CD4-positive, alpha-beta T cell (primary cell): ENCODE results near the gene SDHB. TPM values are rescaled to one million over a fixed set of nuclear protein-coding genes. Genes with fewer than 3 reads are reported as not detected.

ENCODE experiments used
- ATAC-seq: fragments of 200-7000 bp; cut with Tn5 transposase; one replicate; pipeline ENCODE4 v1.10.0; 2022; ENCODE audit warnings: mild to moderate bottlenecking; ENCODE audit not compliant: poor library complexity
- CTCF ChIA-PET: fragments of 350-600 bp; sonication (Branson Sonifier 250); formaldehyde crosslinking; loops from one replicate; lab custom pipeline; 2021; ENCODE audit warnings: antibody characterized with exemption, inconsistent platforms; lab: Charles Lee
- POLR2A ChIA-PET: fragments of 350-600 bp; sonication (Branson Sonifier 250); formaldehyde crosslinking; loops from one replicate; lab custom pipeline; 2021; ENCODE audit warnings: antibody characterized with exemption, inconsistent platforms; lab: Charles Lee
- DNase-seq, 14 experiments: peaks; one replicate each; pipeline ENCODE4 v3.0.0-alpha.2; 2013 to 2020; ENCODE audit warnings: mixed read lengths in 2 of 14
- H3K27ac ChIP-seq, 2 donors: one replicate each; pipeline versions ENCODE4 v1.5.1 to v1.7.0; 2013; ENCODE audit warnings: low read length in 2 of 2, low read depth in 1 of 2, mild to moderate bottlenecking in 1 of 2
- H3K27me3 ChIP-seq, 2 experiments: 1 replicate in 1 of 2; 2 replicates in 1 of 2; pipeline versions ENCODE4 v1.6.1 to v1.7.0; 2013; ENCODE audit warnings: low read length in 2 of 2, control low read depth in 1 of 2, mild to moderate bottlenecking in 1 of 2, moderate library complexity in 1 of 2; ENCODE audit not compliant: insufficient read depth in 2 of 2, control insufficient read depth in 1 of 2
- H3K36me3 ChIP-seq: one replicate; pipeline ENCODE4 v1.6.1; 2013; ENCODE audit warnings: low read length, control low read depth; ENCODE audit not compliant: insufficient read depth
- H3K4me1 ChIP-seq: one replicate; pipeline ENCODE4 v1.6.1; 2013; ENCODE audit warnings: low read length, control low read depth; ENCODE audit not compliant: insufficient read depth
- H3K4me3 ChIP-seq: one replicate; pipeline ENCODE4 v1.5.1; 2013; ENCODE audit warnings: mild to moderate bottlenecking, low read length, moderate library complexity
- H3K9me3 ChIP-seq, 2 experiments: 1 replicate in 1 of 2; 2 replicates in 1 of 2; pipeline versions ENCODE4 v1.6.1 to v1.7.0; 2013; ENCODE audit warnings: low read length in 2 of 2, mild to moderate bottlenecking in 2 of 2, control low read depth in 1 of 2, moderate library complexity in 1 of 2; ENCODE audit not compliant: control insufficient read depth in 1 of 2, insufficient read depth in 1 of 2
- H3K27ac Mint-ChIP-seq: one replicate; pipeline ENCODE4 v1.8.0; 2020; ENCODE audit warnings: mixed read lengths
- H3K27me3 Mint-ChIP-seq: one replicate; pipeline ENCODE4 v1.8.0; 2021; ENCODE audit warnings: mixed read lengths
- H3K36me3 Mint-ChIP-seq: one replicate; pipeline ENCODE4 v1.8.0; 2021; ENCODE audit warnings: low read depth, mixed read lengths
- H3K4me1 Mint-ChIP-seq: one replicate; pipeline ENCODE4 v1.8.0; 2021; ENCODE audit warnings: low read depth, mixed read lengths
- H3K4me3 Mint-ChIP-seq: one replicate; pipeline ENCODE4 v1.8.0; 2020; ENCODE audit warnings: mild to moderate bottlenecking, mixed read lengths
- H3K9me3 Mint-ChIP-seq: one replicate; pipeline ENCODE4 v1.8.0; 2020; ENCODE audit warnings: mixed read lengths
- CTCF ChIP-seq: fragments of 200-600 bp; IDR thresholded peaks from one replicate; pipeline ENCODE4 v1.8.0; 2022; ENCODE audit warnings: antibody characterized with exemption, mild to moderate bottlenecking
- intact Hi-C, 2 experiments: fragments of 100-400 bp; cut with DNase I in 1 of 2; cut with micrococcal nuclease in 1 of 2; formaldehyde crosslinking; loops; one replicate each; pipeline versions ENCODE4 v1.15.1 to v1.9.0; 2023 to 2025; cut with DNase I, micrococcal nuclease
- polyA plus RNA-seq, 2 donors: library from polyadenylated mRNA; unstranded; fragments of 120-200 nt; gene quantifications; one replicate each; pipeline ENCODE4 v1.2.1, GENCODE V29; 2013
- total RNA-seq, 174 experiments: library from RNA in 2 of 174; stranded (reverse) in 2 of 174; gene quantifications; one replicate each; pipeline ENCODE4 v1.2.3 and lab custom pipeline; 2021 to 2026

The SDHB gene
- total RNA-seq (10 to 100 TPM; 53.9 to 56.2 TPM), total RNA-seq (lab: John Stamatoyannopoulos, UW) (31.2 to 143 (median 48.7) reads per million in 172 experiments)
- 61.7 TPM for polyA plus RNA-seq (2013, experiment 1 of 2)
- polyA plus RNA-seq (2013, experiment 2 of 2), result 59.9 TPM

DNA sequence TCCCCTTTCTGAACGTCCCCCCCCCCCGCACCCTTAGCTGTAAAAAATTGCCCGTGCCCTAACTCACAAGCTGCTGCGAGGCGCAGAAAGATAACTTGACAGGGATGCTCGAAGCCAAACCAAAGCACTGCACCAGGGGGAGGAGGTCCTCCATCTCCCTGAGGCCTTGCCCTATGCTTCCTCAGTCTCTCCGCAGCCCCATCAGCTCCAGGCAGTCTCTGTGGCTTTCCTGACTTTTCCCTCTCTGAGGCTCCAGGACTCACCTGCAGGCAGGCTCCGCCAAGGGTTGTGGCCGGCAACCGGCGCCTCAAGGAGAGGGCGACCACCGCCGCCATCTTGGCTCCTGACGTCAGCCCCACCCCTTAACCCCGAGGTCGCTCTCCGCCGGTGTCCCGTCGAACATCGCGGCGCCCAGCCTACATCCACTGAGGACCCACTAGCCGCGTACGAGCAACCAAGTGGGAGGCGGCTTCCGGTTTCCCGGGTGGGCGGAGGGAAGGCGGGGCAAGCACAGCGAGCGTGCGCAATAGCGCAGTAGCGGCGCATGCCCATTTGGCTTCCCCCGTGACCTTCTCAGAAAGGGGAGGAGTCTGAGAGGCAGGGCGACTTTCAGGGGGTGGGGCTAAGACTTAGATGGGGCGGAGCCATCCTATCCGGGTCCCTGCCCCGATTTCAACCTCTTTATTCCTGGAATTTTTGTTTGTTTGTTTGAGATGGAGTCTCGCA, at the start of gene SDHB:
TSS of gene SDHB (minus strand) at position 348 of the 726 bp plus-strand sequence. CDS start at position 335, 13 bp downstream.
- Histone ChIP-seq H3K27me3 (no peaks in the 10 kb centered on the region), H3K9me3 (no peaks in the 10 kb centered on the region), H3K4me1 (peaks cover 19% of the 10 kb centered on the region), H3K36me3 (peaks cover 13% of the 10 kb centered on the region), H3K27ac (peak within 1 kb of the TSS; percentile 66 to 85), H3K4me3 (peak within 1 kb of the TSS; percentile 93)
- H3K4me3 Mint-ChIP-seq, result peak within 1 kb of the TSS; percentile 100
- peaks cover 36% of the 10 kb centered on the region for H3K4me1 Mint-ChIP-seq
- intact Hi-C loops, result loop anchor here (1.0 to 10.0 kb wide), 7 partner anchors 42 to 1639 kb away; partner anchors contain the start of genes RCC2 (in 2 of the 2), ATP13A2 (in 1 of the 2) and ZBTB17 (in 1 of the 2)
- peak within 1 kb of the TSS; percentile 97 for H3K27ac Mint-ChIP-seq
- no peaks in the 10 kb centered on the region for H3K9me3 Mint-ChIP-seq
- H3K36me3 Mint-ChIP-seq, result peaks cover 23% of the 10 kb centered on the region
- DNase-seq (peak; percentile 97 to 100 (median 99)), ATAC-seq (peak; percentile 98)
- no peak for TF ChIP-seq CTCF
- CTCF ChIA-PET, result no interaction called here
- no peaks in the 10 kb centered on the region for H3K27me3 Mint-ChIP-seq
- POLR2A ChIA-PET, result no interaction called here

DNA sequence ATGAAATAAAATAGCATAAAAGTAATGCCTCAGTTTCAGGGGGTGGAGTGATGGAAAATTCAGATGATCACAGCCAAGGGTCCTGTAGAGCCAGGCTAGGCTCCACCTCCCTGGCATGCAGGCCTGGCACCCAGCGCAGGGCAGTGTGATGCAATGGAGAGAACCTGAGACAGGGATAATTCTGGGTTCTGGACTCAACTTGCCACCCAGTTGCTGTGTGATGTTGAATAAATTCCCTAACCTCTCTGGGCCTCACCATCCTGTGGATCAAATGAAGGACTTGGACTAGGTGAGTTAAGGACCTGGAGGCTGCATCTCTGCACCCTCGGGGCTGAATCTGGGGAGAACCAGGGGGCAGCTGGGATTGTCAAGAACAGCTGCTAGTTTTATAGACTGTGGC, 48.4 kb upstream of the SDHB start:
- Mint-ChIP-seq H3K4me3 (no peak overlapping the region), H3K27me3 (peaks cover 13% of the 10 kb centered on the region), H3K9me3 (no peaks in the 10 kb centered on the region), H3K4me1 (no peaks in the 10 kb centered on the region), H3K36me3 (no peaks in the 10 kb centered on the region), H3K27ac (no peak overlapping the region)
- DNase-seq (no peak), ATAC-seq (no peak)
- POLR2A ChIA-PET, result no interaction called here
- Histone ChIP-seq H3K27ac (no peak overlapping the region), H3K9me3 (no peaks in the 10 kb centered on the region), H3K4me1 (peaks cover 3% of the 10 kb centered on the region), H3K27me3 (peaks cover 0 to 6% of the 10 kb centered on the region in 2 experiments), H3K36me3 (no peaks in the 10 kb centered on the region), H3K4me3 (no peak overlapping the region)
- no peak for TF ChIP-seq CTCF
- CTCF ChIA-PET, result no interaction called here
- intact Hi-C loops, result no loop called here

- H3K36me3 Mint-ChIP-seq, result no peaks in the 10 kb centered on the region
- intact Hi-C loops, result no loop called here
- CTCF ChIA-PET, result no interaction called here
Measured at GRCh38 chr1:17101261-17101660, 47.4 kb upstream of the SDHB start.

More at GRCh38 chr1:17101261-17101660, 47.4 kb upstream of the SDHB start:
- H3K9me3 Mint-ChIP-seq, result no peaks in the 10 kb centered on the region
- H3K36me3 ChIP-seq, result no peaks in the 10 kb centered on the region
- H3K4me3 Mint-ChIP-seq, result no peak overlapping the region
- H3K4me1 Mint-ChIP-seq, result no peaks in the 10 kb centered on the region
- peaks cover 3% of the 10 kb centered on the region for H3K4me1 ChIP-seq
- H3K27me3 Mint-ChIP-seq, result peaks cover 4% of the 10 kb centered on the region
- TF ChIP-seq CTCF, result no peak
- H3K9me3 ChIP-seq, result no peaks in the 10 kb centered on the region
- no peak overlapping the region for H3K4me3 ChIP-seq
- H3K27ac ChIP-seq, result no peak overlapping the region
- POLR2A ChIA-PET, result no interaction called here
- DNase-seq (no peak), ATAC-seq (no peak)
- H3K27ac Mint-ChIP-seq, result no peak overlapping the region
- peaks cover 0 to 6% of the 10 kb centered on the region in 2 experiments for H3K27me3 ChIP-seq
